Activated T-cell treated with anti-CD3 and anti-CD28 coated beads for 1 hour (primary cell): Measurements from ENCODE around the gene KCNJ6.

Experiments
- DNase-seq: peaks from one replicate; pipeline ENCODE4 v3.0.0-alpha.2; 2020; ENCODE audit warnings: low read depth

The KCNJ6 gene

GRCh38 chr21:37865156-37865555 is 51.1 kb downstream of the KCNJ6 start:
- no peak for DNase-seq

- no peak for DNase-seq
Observed at GRCh38 chr21:37863842-37864241, 52.4 kb downstream of the KCNJ6 start.

GRCh38 chr21:37862536-37862935 is 53.7 kb downstream of the KCNJ6 start:
- DNase-seq: no peak

GRCh38 chr21:37861561-37861960 is 54.7 kb downstream of the KCNJ6 start:
- no peak for DNase-seq

GRCh38 chr21:37860416-37860815 is 55.8 kb downstream of the KCNJ6 start:
- no peak for DNase-seq

- no peak for DNase-seq
Observed at GRCh38 chr21:37855647-37856625, 60.3 kb downstream of the KCNJ6 start.

GRCh38 chr21:37855271-37855646 is 61.0 kb downstream of the KCNJ6 start:
- DNase-seq: no peak

- DNase-seq: no peak
Observed at GRCh38 chr21:37849506-37850102, 66.7 kb downstream of the KCNJ6 start.

GRCh38 chr21:37848721-37849490 is 67.4 kb downstream of the KCNJ6 start:
- DNase-seq: no peak

GRCh38 chr21:37845535-37845934 is 70.7 kb downstream of the KCNJ6 start:
- DNase-seq: no peak

- no peak for DNase-seq
Observed at GRCh38 chr21:37843191-37843590, 73.1 kb downstream of the KCNJ6 start.

GRCh38 chr21:37842163-37842919 is 73.9 kb downstream of the KCNJ6 start:
- no peak for DNase-seq

- DNase-seq: no peak
Observed at GRCh38 chr21:37837381-37837780, 78.9 kb downstream of the KCNJ6 start.

GRCh38 chr21:37835481-37835880 is 80.8 kb downstream of the KCNJ6 start:
- no peak for DNase-seq

- no peak for DNase-seq
Observed at GRCh38 chr21:37833301-37833700, 83.0 kb downstream of the KCNJ6 start.

- no peak for DNase-seq
Observed at GRCh38 chr21:37829447-37829846, 86.8 kb downstream of the KCNJ6 start.

GRCh38 chr21:37828991-37829390 is 87.3 kb downstream of the KCNJ6 start:
- DNase-seq: no peak

- DNase-seq: no peak
Observed at GRCh38 chr21:37828556-37828955, 87.7 kb downstream of the KCNJ6 start.

GRCh38 chr21:37827913-37828312 is 88.3 kb downstream of the KCNJ6 start:
- no peak for DNase-seq

- no peak for DNase-seq
Observed at GRCh38 chr21:37821786-37822450, 94.3 kb downstream of the KCNJ6 start.

GRCh38 chr21:37821092-37821491 is 95.2 kb downstream of the KCNJ6 start:
- no peak for DNase-seq
